Hematopoietic multipotent progenitor cell treated with erythropoietin and hydrocortisone succinate and interleukin-3 and kit ligand, for 6 days (in vitro differentiated cells): ENCODE results near the gene ARRDC1.
"Not testable (repeated sequence)": the region's sequence is repeated elsewhere in the genome, so short reads cannot be mapped to it uniquely, and the experiment has no call there.

Experiments
- DNase-seq: peaks from one replicate; pipeline ENCODE4 v3.0.0-alpha.2; 2015

ARRDC1 gene, protein sequence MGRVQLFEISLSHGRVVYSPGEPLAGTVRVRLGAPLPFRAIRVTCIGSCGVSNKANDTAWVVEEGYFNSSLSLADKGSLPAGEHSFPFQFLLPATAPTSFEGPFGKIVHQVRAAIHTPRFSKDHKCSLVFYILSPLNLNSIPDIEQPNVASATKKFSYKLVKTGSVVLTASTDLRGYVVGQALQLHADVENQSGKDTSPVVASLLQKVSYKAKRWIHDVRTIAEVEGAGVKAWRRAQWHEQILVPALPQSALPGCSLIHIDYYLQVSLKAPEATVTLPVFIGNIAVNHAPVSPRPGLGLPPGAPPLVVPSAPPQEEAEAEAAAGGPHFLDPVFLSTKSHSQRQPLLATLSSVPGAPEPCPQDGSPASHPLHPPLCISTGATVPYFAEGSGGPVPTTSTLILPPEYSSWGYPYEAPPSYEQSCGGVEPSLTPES

DNA sequence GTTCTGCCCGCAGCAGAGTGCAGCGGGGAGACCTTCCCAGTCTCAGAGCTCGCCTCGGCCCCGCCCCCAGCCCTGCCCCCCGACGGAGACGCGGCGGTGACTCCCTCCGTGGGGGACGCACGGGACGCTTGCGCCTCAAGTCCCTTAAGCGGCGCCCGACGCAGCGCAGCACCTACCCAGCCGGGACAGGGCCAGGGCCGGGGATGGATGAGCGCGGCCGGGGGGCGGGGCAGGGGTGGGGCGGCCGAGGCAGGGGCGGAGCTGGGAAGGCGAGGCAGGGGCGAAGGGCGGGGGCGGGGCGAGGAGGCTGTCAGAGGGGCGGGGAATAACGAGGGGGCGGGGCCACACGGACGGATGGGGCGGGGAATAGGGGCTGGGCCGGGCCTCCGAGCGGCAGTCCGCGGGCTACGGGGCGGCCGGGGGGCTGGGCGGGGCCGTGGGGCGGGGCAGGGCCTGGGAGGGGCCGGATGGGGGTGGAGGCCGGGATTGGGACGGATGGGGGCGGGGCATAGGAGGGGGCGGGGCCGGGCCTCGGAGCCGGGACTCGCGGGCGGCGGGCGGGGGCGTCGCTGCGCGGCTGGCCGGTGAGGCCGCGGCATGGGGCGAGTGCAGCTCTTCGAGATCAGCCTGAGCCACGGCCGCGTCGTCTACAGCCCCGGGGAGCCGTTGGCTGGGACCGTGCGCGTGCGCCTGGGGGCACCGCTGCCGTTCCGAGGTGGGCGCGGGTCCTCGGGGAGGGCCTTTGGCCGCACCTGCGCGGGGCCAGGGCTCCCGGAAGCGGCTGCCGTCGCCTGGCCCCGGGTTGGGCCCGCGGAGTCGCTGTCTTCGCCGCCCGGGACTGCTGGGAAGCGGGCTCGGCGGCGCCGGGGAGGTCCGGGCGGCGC is at the start of gene ARRDC1:
Gene ARRDC1 (plus strand): TSS at position 566 of the 884 bp plus-strand sequence. CDS start 32 bp downstream, at position 598.
- peak; percentile 97 for DNase-seq

DNA sequence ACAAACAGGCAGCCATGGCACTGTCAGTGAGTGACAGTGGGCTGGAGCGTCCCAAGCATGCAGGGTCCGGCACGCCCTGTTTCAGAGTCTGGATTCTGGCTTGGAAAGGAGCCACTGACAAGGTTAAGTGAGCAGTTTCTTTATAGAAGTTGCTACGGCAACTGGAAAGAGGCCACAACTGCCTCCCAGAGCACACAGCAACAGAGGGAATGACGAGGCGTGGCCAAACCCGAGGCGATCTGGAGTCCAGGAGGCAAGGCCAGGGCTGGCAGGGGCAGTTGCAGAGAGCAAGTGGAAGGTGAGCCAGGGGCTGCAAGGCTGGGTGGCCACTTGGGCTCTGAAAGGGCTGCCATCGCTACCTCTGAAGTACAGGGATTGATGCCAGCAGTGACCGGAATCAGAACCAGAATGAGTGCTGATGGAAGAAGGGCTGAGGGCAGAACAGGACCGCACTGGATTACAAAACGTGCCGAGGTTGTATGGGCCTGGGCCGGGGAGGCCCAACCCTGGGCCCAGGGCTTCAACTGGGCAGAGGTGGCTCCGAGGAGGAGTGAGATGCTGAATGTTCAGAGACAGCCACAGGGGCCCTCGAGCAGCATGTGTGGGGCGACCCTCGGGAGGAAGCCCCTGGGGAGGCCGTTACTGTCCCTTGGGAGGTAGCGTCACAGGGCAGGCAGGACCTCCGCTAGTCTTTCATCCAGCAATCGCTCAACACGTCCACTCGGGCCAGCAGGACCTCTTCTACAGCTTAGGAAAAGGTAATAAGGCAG is 49.2 kb upstream of the ARRDC1 start:
- DNase-seq, result no peak

DNA sequence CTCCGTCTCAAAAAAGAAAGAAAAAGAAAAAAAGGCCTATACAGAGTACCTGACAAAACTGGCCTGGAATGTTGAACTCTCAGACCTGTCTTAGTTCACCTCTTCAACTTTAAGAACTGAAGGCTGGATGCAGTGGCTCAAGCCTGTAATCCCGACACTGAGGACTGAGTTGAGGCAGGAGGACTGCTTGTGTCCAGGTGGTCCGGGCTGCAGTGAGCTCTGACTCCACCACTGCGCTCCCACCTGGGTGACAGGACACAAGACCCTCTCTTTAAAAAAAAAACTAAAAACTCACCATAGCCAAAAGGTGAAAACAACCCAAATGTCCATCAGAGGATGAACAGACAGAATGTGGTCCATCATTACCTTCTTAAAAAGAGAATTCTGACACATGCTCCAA is 47.4 kb upstream of the ARRDC1 start:
- no peak for DNase-seq

DNA sequence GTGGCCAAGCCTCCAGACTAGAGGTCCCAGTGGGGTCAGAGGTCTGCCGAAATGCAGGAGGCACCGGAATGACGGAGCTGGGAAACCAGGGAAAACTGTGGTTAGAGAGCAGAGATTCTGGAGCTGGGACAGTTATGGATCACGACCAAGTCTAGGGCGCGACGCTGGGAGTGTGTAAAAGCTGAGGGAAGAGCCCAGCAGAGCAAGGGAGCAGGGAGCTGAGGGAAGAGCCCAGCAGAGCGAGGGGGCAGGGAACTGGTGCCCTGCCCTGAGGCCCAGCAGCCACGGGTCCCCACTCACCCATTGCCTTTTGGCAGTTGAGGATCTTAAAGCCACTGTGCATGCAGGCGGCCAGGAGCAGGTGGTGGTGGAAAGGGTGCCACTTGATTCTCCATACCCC is 41.4 kb upstream of the ARRDC1 start:
- DNase-seq, result no peak

DNA sequence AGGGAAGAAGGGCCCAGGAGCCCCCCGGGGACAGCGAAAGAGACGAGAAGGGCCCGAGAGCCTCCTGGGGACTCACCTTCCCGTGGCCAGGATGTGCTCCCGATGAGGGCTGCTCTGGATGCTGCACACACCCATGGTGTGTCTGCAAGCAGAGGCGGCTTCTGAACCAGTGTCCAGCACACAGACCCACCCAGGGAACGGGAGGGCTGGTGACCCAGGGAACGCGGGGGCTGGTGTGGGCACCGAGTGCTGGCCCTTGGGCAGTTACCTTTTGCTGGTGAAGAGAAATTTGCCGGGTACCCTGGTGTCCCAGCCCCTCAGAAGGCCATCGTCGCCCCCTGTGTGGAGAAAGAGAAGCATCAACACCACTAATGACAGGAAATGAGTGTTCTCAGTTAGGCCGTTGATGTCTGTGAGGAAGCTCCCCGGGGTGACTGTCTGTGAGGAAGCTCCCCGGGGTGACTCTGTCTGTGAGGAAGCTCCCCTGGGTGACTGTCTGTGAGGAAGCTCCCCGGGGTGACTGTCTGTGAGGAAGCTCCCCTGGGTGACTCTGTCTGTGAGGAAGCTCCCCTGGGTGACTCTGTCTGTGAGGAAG is 40.6 kb upstream of the ARRDC1 start:
- no peak for DNase-seq

DNA sequence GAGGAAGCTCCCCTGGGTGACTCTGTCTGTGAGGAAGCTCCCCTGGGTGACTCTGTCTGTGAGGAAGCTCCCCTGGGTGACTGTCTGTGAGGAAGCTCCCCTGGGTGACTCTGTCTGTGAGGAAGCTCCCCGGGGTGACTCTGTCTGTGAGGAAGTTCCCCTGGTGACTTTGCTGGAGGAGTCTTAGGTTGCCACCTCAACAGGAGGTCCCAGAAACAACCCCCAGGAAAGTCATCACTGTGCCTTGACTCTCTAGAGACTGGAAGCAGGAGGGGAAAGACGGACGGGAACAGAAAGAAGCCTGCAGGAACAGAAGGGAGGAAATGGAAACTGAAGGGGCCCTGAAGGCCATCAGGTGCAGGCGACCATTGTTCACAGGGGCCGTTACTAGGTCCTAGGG is 37.0 kb upstream of the ARRDC1 start:
- not testable (repeated sequence) for DNase-seq

DNA sequence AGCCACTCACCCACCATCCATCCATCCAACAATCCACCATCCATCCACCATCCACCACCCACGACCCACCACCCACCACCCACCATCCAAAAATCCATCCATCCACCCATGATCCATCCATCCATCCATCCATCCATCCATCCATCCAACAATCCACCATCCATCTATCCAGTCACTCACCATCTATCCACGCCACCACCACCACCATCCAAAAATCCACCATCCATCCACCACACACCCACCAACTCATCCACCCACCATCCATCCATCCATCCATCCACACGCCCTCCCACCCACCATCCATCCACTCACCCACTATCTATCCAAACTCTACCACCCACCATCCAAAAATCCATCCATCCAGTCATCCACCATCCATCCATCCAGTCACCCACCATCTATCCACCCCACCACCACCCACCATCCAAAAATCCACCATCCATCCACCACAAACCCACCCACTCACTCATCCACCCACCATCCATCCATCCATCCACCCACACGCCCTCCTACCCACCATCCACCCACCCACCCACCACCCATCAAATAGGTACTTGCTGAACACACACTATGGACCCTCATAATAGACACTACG is 35.8 kb upstream of the ARRDC1 start:
- no peak for DNase-seq

DNA sequence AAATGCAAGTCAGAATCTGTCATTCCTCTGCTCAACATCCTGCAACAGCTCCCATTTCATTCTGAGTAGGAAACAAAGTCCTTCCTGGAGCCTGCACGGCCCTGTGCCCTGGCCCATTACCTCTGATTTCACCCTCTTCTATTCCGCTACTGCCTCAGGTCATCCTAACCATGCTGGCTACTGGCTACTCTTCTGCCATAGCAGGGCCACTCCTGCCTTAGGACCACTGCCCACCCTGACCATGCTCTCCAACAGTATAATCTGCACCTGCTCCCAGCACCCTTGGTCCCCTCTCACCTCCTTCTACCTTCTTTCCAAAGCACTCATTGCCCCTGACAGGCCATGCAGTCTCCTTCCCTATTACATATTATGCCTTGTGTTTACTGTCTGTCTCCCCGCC is 34.9 kb upstream of the ARRDC1 start:
- no peak for DNase-seq

DNA sequence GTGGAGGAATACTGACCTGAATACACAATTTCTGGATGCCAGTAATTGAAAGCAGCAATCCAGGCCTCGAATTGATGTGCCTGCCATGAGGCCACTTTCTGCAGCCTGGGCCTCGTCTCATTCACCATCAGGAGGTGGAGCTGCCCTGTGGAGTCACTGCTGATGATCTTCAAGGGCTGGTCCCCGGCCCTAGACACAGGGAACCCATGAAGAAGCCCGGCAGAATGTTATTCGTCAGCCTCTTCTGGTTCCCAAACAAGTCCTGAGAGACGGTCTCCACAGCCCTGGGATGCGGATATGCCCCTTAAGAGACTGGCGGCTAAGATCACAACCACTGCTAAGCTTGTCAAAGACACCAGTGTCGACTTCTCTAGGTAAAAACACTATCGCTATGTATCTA is 31.3 kb upstream of the ARRDC1 start:
- no peak for DNase-seq

DNA sequence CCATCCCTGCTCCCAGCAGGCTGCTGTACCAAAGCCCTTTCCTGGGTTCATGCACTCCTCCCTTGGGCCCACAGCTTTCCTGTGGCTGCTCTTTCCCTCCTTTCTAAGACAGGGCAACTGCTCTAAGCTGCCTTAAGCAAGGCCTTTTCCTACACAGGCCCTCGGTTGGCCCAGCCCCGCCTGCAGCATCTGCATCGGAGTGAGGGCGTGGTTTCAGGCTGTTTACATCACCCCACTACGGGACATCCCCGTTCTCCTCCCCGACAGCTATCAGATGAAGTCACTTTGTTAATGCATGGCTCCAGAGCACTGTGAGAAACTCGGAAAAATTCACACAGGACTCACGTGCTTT is 30.1 kb upstream of the ARRDC1 start:
- DNase-seq, result peak; percentile 39

DNA sequence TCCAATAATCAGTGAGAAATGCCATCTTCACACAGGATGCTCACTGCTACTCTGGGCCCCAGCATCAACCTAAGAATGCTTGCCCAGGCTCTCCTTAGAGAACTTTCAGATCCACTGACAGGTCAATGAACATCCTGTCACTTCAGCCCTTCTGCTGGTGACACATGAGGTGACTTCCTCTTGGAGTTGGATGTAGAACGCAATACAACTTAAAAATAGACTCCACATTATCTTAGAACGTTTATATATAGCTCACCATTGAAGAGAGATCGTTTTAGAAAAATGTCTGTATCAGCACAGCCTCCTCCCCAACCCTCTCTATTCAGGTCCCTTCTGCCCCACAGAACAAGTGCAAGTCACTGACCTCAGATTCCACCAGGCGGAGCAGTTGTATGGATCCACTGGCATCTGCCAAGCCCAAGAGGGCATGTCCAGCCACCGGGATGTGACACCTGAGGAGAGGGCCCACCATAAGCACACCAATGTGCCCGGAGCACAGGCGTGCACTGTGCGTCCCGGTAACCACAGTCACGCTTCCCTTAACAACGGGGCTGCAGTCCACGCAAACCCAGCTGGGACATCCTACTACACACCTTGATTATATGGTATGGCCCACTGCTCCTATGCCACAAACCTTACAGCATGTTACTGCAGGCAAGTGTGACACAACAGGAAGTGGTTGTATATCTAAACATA is 29.6 kb upstream of the ARRDC1 start:
- DNase-seq, result no peak

DNA sequence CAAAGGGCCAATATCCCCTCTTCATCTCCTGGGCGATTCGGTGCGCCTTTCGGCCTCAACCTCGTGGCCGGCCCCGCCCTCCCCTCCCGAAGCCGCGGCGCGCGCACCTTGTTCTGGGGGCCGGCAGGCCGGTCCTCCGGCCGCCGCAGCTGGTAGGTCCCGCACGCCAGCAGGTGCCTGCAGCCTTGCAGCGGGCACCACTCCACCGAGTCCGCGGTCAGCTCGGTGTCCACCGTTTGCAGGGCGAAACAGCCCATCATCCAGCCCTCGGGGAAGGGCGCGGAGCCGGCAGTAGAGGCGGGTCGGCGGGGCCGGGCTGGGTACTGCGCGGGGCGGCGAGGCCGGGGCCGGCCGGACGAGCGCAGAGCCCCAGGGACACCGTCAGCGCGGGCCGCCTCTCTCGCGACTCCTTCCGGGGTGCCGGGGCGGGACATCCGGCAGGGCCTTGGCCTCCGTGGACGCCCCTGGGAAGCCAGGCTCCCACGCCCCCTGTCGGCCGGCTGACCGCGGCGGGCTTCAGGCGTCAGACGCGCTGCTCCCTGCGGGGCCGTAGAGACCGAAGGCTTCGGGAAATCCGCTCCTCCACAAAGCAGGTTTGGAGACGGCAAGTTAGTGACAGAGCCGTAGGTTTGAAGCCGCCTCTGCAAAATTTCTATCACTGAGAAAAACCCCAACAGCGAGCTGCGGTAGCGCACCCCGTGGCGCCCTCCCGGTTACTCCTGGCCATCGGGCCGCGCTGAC is 26.8 kb upstream of the ARRDC1 start, which contains the start of gene DPH7:
Gene DPH7 (minus strand): TSS at position 408 of the 741 bp plus-strand sequence. CDS start 148 bp downstream, at position 260.
- DNase-seq, result peak; percentile 96

DNA sequence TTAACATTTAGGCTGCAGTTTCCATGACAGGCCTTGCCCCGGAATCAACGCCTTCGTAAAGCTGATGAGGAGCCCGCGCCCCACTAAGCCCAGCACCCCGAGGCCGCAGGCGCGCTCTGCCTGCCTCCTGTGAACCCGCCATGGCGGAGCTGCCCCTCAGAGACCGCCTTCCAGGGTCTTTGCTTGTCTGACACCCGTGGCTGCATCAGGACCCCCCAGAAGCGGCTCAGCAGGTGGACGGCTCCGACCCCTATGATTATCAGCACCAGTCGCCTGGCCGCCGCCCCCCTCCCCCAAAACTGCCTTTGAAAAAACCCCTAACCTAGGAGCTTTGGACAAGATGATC is 26.3 kb upstream of the ARRDC1 start:
- DNase-seq, result no peak

DNA sequence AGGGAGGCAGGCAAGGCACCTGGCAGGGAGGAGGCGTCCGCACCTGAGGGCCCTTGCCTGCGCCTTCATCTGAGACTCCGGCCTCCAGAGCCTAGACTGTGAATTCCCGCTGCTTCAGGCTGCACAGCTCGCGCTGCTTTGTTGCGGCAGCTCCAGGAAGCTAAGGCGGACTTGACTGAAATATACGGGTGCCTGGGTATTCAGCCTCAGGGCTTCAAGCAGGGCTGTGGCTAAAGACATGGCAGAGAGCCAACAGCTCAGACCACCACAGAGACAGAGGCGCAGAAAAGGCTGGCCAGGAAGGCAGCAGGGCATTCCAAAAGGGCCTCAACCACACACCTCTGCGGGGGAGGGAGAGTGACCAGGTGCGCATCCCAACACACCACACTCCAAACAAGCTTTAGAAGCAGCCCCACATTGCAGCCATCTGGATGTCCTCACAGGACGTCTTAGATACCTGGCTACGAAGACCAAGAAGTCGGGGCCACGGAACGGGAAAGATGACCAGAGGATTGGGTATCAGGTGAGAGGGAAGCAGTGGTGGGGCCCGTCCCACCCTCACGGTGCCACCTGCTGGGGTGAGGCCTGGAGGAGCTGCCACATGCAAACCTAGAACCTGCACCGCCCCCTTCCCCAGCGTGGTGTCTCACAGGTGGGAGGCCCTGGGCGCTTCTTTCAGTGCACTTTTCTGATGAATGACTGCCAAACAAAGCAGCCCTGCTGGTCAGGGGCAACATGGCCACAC is 25.1 kb upstream of the ARRDC1 start:
- no peak for DNase-seq

DNA sequence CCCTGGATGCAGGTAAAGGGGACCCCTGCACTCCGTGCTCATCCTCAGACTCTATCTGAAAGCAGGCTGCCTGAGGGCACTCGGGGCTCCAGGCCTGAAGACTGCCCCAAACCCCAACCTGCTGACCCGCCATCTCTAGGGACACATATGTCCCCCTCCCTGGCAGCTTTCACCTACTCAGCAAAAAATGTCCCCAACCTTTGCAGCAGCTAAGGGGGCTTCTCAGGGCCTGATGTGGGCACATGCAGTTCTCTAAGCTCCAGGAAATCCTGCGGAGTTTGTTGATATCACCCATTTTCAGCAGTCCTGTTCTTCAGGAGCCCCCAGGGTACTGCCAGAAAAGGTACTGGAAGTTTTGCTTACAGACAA is 24.5 kb upstream of the ARRDC1 start:
- no peak for DNase-seq

DNA sequence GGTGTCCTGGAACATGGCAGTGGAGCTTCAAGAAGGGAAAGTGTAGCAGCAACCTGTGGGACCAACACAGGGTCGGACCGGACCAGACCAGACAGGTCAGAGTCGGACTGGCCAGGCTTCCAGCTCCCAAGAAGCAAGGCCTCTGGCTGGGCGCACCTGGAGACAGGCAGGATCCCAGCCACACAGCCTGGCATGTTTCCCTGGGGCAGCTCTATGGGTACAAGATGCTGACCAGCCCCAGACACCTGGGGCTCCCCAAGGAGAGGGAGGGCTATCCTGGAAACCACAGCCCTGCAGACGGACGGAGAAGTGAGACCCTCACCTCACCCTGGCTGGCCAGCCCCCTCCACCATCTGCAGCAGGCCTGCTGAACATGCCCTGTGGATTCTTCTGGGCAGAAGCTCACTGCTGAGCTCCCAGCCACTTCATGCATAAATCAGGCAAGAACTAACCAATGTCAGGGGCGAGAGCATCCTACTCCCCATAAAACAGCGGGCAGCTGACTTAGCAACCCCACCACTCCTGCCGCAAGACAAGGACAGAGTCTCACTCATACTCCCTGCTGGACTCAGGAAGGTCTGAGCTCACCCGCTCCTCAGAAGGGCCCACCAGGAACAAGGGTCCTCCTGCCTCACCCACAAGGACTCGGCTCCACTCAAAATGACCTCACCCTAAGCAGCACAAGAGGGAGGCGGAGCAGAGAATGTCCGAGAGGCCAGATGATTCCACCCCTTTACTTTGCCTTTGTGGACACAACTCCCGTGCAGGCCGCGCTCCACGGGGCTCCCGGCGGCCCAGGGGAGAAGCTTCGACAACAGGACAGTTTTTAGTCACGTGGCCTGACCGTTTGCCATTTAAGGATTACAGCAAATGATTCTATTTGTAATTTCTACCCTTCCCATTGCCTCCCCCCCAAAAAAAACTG is 23.9 kb upstream of the ARRDC1 start:
- no peak for DNase-seq

DNA sequence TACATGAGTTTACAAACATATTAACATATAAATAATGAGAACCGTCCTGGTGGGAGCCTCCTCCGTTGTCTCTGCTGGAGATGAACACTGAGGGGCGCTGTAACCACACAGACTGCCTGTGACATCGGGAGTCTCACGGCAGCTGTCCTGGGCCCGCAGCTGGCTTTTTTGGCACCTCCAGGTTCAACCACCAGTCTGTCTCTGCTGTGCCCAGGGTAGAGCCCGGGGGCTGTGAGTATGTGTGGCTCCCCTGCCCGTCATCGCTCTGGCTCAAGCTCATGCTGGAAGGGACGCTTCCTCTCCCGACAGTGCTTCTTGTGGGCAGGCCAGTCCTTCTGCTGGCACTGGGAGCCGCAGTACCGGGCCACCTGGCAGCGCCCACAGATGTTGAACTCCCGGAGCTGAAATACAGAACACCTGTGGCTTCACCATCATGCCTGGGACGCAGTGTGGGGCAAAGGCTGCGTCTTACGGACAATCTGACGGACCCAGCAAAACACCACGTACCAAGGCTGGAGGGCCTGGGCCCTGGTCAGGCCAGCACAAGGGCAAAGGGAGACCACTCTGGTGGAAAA is 23.1 kb upstream of the ARRDC1 start:
- peak; percentile 72 for DNase-seq

DNA sequence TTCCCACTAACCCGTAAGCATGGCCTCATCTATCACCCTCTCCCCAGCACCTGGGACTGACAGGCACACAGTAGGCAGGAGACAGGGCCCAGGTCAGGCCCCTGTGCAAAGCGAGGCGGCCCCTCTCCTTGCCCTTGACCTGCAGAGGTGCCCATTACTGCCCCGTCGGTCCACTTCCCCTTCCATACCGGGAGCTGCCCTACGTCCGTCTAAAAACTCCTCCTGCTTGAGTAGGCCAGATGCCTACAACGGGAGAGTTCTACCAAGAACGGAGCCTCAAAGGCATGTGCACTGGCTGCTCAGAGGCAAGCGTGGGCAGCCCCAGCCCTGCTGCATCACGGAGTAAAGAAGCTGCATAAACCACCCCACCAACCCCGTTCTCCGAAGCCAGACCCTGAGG is 22.1 kb upstream of the ARRDC1 start:
- no peak for DNase-seq

DNA sequence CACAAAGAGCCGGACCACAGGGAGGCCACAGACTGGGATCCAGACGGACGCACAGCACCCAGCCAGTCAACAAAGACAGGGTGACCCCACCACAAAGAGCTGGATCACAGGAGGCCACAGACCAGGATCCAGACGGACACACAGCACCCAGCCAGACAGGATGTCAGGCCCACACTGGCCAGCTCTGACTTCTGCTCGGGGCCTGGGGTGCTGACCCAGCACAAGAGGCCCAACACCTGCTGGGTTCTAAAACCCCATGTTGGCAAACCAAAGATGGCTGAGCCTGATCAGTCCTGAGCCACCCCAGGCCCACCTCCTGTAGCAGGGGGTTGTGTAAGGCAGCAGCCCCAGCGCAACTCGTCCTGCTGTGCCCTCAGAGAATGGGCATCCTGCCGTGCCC is 21.5 kb upstream of the ARRDC1 start:
- no peak for DNase-seq
